Vagina (tissue), 2 donors: ENCODE data around the gene ACP3. TPM values are rescaled to one million over a fixed set of nuclear protein-coding genes. Genes with fewer than 3 reads are reported as not detected.

ENCODE experiments used
- DNase-seq, 2 donors: peaks; one replicate each; pipeline ENCODE4 v3.0.0-alpha.2; 2017; ENCODE audit errors: extremely low spot score in 2 of 2
- H3K27ac ChIP-seq: fragments of 200-600 bp; sonication (generic); one replicate; pipeline ENCODE4 v1.5.1; 2019
- H3K27me3 ChIP-seq: fragments of 200-600 bp; sonication (generic); one replicate; pipeline ENCODE4 v1.5.1; 2019
- H3K36me3 ChIP-seq, 2 donors: fragments of 200-600 bp; sonication (generic); one replicate each; pipeline ENCODE4 v1.5.1; 2017 to 2019
- H3K4me1 ChIP-seq: fragments of 200-600 bp; sonication (generic); one replicate; pipeline ENCODE4 v1.5.1; 2019
- H3K4me3 ChIP-seq, 2 donors: fragments of 200-600 bp; sonication (generic); 1 replicate in 1 of 2; 2 replicates in 1 of 2; pipeline ENCODE4 v1.5.1; 2016 to 2019
- H3K9me3 ChIP-seq: fragments of 200-600 bp; sonication (generic); one replicate; pipeline ENCODE4 v1.5.1; 2019
- CTCF ChIP-seq, 3 experiments: fragments of 450-650 bp in 2 of 3; fragments of 200-600 bp in 1 of 3; sonication (generic) in 1 of 3; IDR thresholded peaks; one replicate each; pipeline ENCODE4 v1.5.1; 2017 to 2019; ENCODE audit warnings: antibody characterized with exemption in 3 of 3, mild to moderate bottlenecking in 2 of 3, moderate library complexity in 2 of 3
- POLR2A ChIP-seq, 2 donors: fragments of 450-650 bp; IDR thresholded peaks; one replicate each; pipeline ENCODE4 v1.6.1; 2017; ENCODE audit warnings: antibody characterized with exemption in 2 of 2, mild to moderate bottlenecking in 2 of 2, moderate library complexity in 2 of 2
- POLR2AphosphoS5 ChIP-seq, 2 donors: sonication (generic); formaldehyde crosslinking; IDR thresholded peaks; one replicate each; pipeline ENCODE4 v1.9.0; 2017; ENCODE audit warnings: antibody characterized with exemption in 2 of 2, mild to moderate bottlenecking in 2 of 2, low read depth in 1 of 2; ENCODE audit not compliant: insufficient read depth in 1 of 2
- intact Hi-C: fragments of 100-400 bp; cut with DNase I; formaldehyde crosslinking; loops from one replicate; pipeline ENCODE4 v1.15.1; 2023
- total RNA-seq: library from RNA; depleted of rRNA; stranded (reverse); fragments of >200 nt; gene quantifications from one replicate; pipeline ENCODE4 v1.2.3, GENCODE V29; 2016

Gene ACP3
- total RNA-seq, 1 donor from 2014 or later: 12.3 TPM

- Histone ChIP-seq H3K4me3 (no peak overlapping the region), H3K36me3 (no peaks in the 10 kb centered on the region), H3K27ac (no peak overlapping the region), H3K27me3 (no peaks in the 10 kb centered on the region), H3K9me3 (no peaks in the 10 kb centered on the region), H3K4me1 (no peaks in the 10 kb centered on the region)
- TF ChIP-seq CTCF (IDR thresholded peaks at IDR 0.05) (no peak), POLR2AphosphoS5 (IDR thresholded peaks at IDR 0.05; ENCODE audit: insufficient read depth in 1 of 2, low read depth in 1 of 2) (no peak), POLR2A (IDR thresholded peaks at IDR 0.05) (no peak)
- no peak for DNase-seq
- intact Hi-C loops: no loop called here
Observed at GRCh38 chr3:132325634-132326033, 8.4 kb downstream of the ACP3 start.

GRCh38 chr3:132326251-132326650 is 9.0 kb downstream of the ACP3 start:
- intact Hi-C loops: no loop called here
- TF ChIP-seq POLR2AphosphoS5 (IDR thresholded peaks at IDR 0.05; ENCODE audit: insufficient read depth in 1 of 2, low read depth in 1 of 2): no peak
- no peak for TF ChIP-seq POLR2A (IDR thresholded peaks at IDR 0.05)
- TF ChIP-seq CTCF (IDR thresholded peaks at IDR 0.05): no peak
- no peaks in the 10 kb centered on the region for H3K9me3 ChIP-seq
- H3K36me3 ChIP-seq: no peaks in the 10 kb centered on the region
- H3K27ac ChIP-seq: no peak overlapping the region
- no peaks in the 10 kb centered on the region for H3K27me3 ChIP-seq
- H3K4me3 ChIP-seq: no peak overlapping the region
- no peak for DNase-seq
- no peaks in the 10 kb centered on the region for H3K4me1 ChIP-seq

- no peak for DNase-seq
- TF ChIP-seq CTCF (IDR thresholded peaks at IDR 0.05) (no peak), POLR2AphosphoS5 (IDR thresholded peaks at IDR 0.05; ENCODE audit: insufficient read depth in 1 of 2, low read depth in 1 of 2) (no peak), POLR2A (IDR thresholded peaks at IDR 0.05) (no peak)
- intact Hi-C loops: no loop called here
- Histone ChIP-seq H3K27ac (no peak overlapping the region), H3K4me1 (no peaks in the 10 kb centered on the region), H3K27me3 (no peaks in the 10 kb centered on the region), H3K9me3 (no peaks in the 10 kb centered on the region), H3K4me3 (no peak overlapping the region), H3K36me3 (no peaks in the 10 kb centered on the region)
Observed at GRCh38 chr3:132332082-132332481, 14.9 kb downstream of the ACP3 start.

GRCh38 chr3:132332508-132332907 is 15.3 kb downstream of the ACP3 start:
- intact Hi-C loops: no loop called here
- no peak for TF ChIP-seq POLR2AphosphoS5 (IDR thresholded peaks at IDR 0.05; ENCODE audit: insufficient read depth in 1 of 2, low read depth in 1 of 2)
- no peak for TF ChIP-seq POLR2A (IDR thresholded peaks at IDR 0.05)
- no peak for TF ChIP-seq CTCF (IDR thresholded peaks at IDR 0.05)
- DNase-seq: no peak
- Histone ChIP-seq H3K27me3 (no peaks in the 10 kb centered on the region), H3K4me3 (no peak overlapping the region), H3K36me3 (no peaks in the 10 kb centered on the region), H3K9me3 (no peaks in the 10 kb centered on the region), H3K27ac (no peak overlapping the region), H3K4me1 (no peaks in the 10 kb centered on the region)

GRCh38 chr3:132341746-132342145 is 24.5 kb downstream of the ACP3 start:
- H3K4me1 ChIP-seq: no peaks in the 10 kb centered on the region
- no peaks in the 10 kb centered on the region for H3K36me3 ChIP-seq
- intact Hi-C loops: loop anchor here (10.0 kb wide), 2 partner anchors 87 to 1093 kb away; no protein-coding TSS in a partner anchor
- no peak for DNase-seq
- no peak for TF ChIP-seq POLR2A (IDR thresholded peaks at IDR 0.05)
- no peak for TF ChIP-seq CTCF (IDR thresholded peaks at IDR 0.05)
- no peak for TF ChIP-seq POLR2AphosphoS5 (IDR thresholded peaks at IDR 0.05; ENCODE audit: insufficient read depth in 1 of 2, low read depth in 1 of 2)
- no peaks in the 10 kb centered on the region for H3K27me3 ChIP-seq
- H3K4me3 ChIP-seq: no peak overlapping the region
- H3K9me3 ChIP-seq: no peaks in the 10 kb centered on the region
- H3K27ac ChIP-seq: no peak overlapping the region
